H1 (cell line): ENCODE results near the gene GCSH. TPM values are rescaled to one million over a fixed set of nuclear protein-coding genes. Genes with fewer than 3 reads are reported as not detected.

Experiments
- CBX5 ChIP-seq: fragments of 300-800, 300-1000 bp; sonication (generic); IDR thresholded peaks from 2 replicates; pipeline ENCODE4 v1.7.1; 2016; ENCODE audit warnings: antibody characterized with exemption, low read length, low read depth
- CREB1 ChIP-seq: IDR thresholded peaks from 2 replicates; pipeline ENCODE4 v1.6.1; 2012; ENCODE audit warnings: inconsistent platforms
- E2F6 ChIP-seq: IDR thresholded peaks from 2 replicates; pipeline ENCODE4 v1.6.1; 2012; ENCODE audit warnings: inconsistent platforms
- FOSL1 ChIP-seq: IDR thresholded peaks from 2 replicates; pipeline ENCODE4 v1.6.1; 2011; ENCODE audit warnings: mild to moderate bottlenecking, low read depth, low read length, moderate library complexity; ENCODE audit not compliant: insufficient read depth
- GABPA ChIP-seq: IDR thresholded peaks from 2 replicates; pipeline ENCODE4 v1.6.1; 2011; ENCODE audit warnings: mild to moderate bottlenecking, low read length, moderate library complexity, borderline replicate concordance; ENCODE audit not compliant: insufficient read depth
- GTF2F1 ChIP-seq: IDR thresholded peaks from 2 replicates; pipeline ENCODE4 v1.6.1; 2012; ENCODE audit warnings: low read depth, low read length, improper control_type of control experiment, borderline replicate concordance
- JUND ChIP-seq: IDR thresholded peaks from 2 replicates; pipeline ENCODE4 v1.6.1; 2011; ENCODE audit warnings: mild to moderate bottlenecking, improper control_type of control experiment, low read length
- PHF8 ChIP-seq: fragments of 200-600 bp; sonication (generic); conservative IDR thresholded peaks from 2 replicates; pipeline ENCODE4 v1.7.1; 2012; ENCODE audit warnings: low read depth, mild to moderate bottlenecking, inconsistent platforms, low read length, moderate library complexity
- POLR2A ChIP-seq, 2 experiments: IDR thresholded peaks; 1 replicate in 1 of 2; 2 replicates in 1 of 2; pipeline ENCODE4 v1.6.1; 2011; ENCODE audit warnings: low read depth in 2 of 2, low read length in 2 of 2, mild to moderate bottlenecking in 2 of 2; ENCODE audit errors: control extremely low read depth in 1 of 2
- RAD21 ChIP-seq, 2 experiments: IDR thresholded peaks in 1 of 2; conservative IDR thresholded peaks in 1 of 2; 2 replicates each; pipeline ENCODE4 v1.6.1; 2011; ENCODE audit warnings: low read depth in 2 of 2, low read length in 2 of 2, improper control_type of control experiment in 1 of 2, inconsistent platforms in 1 of 2, mild to moderate bottlenecking in 1 of 2, moderate library complexity in 1 of 2
- SIN3A ChIP-seq, 2 experiments: IDR thresholded peaks in 1 of 2; conservative IDR thresholded peaks in 1 of 2; 2 replicates each; pipeline ENCODE4 v1.6.1; 2011 to 2012; ENCODE audit warnings: low read length in 2 of 2, improper control_type of control experiment in 1 of 2, low read depth in 1 of 2, mild to moderate bottlenecking in 1 of 2
- SP1 ChIP-seq: IDR thresholded peaks from 2 replicates; pipeline ENCODE4 v1.6.1; 2011; ENCODE audit warnings: low read depth, low read length
- SP2 ChIP-seq: IDR thresholded peaks from 2 replicates; pipeline ENCODE4 v1.6.1; 2012; ENCODE audit warnings: mild to moderate bottlenecking, low read length, inconsistent platforms
- TAF1 ChIP-seq: IDR thresholded peaks from 2 replicates; pipeline ENCODE4 v1.6.1; 2011; ENCODE audit warnings: mild to moderate bottlenecking, low read depth, low read length
- TBP ChIP-seq: IDR thresholded peaks from 2 replicates; pipeline ENCODE4 v1.6.1; 2011; ENCODE audit warnings: low read depth, low read length, improper control_type of control experiment
- ZNF274 ChIP-seq: IDR thresholded peaks from 2 replicates; pipeline ENCODE4 v1.7.0; 2012; ENCODE audit warnings: low read length, borderline replicate concordance; ENCODE audit errors: extremely low read depth
- polyA plus RNA-seq, 7 experiments: library from polyadenylated mRNA; depleted of rRNA in 3 of 7; stranded (reverse) in 5 of 7; unstranded in 2 of 7; fragments of >200 nt in 5 of 7; fragments of 200-250 nt in 2 of 7; gene quantifications; 1 replicate in 5 of 7; 2 replicates in 1 of 7; 4 replicates in 1 of 7; pipeline versions ENCODE4 v1.2.1 to v1.2.3, GENCODE V29; 2011 to 2013; ENCODE audit warnings: missing spikeins in 2 of 7, mixed read lengths in 2 of 7
- total RNA-seq: library from RNA; stranded (reverse); fragmentation: NEBNext Ultra II Directional; extraction: Animal tissue kit (Norgen Biotek cat#: 25700); gene quantifications from 2 replicates; pipeline ENCODE4 v1.2.1, GENCODE V29; 2021

Gene GCSH
- total and polyA plus RNA-seq, 2 of the 8 experiments (the other 6 are each of a cell fraction or from before 2014, with no cell fraction given) = 28.2 to 108 TPM

DNA sequence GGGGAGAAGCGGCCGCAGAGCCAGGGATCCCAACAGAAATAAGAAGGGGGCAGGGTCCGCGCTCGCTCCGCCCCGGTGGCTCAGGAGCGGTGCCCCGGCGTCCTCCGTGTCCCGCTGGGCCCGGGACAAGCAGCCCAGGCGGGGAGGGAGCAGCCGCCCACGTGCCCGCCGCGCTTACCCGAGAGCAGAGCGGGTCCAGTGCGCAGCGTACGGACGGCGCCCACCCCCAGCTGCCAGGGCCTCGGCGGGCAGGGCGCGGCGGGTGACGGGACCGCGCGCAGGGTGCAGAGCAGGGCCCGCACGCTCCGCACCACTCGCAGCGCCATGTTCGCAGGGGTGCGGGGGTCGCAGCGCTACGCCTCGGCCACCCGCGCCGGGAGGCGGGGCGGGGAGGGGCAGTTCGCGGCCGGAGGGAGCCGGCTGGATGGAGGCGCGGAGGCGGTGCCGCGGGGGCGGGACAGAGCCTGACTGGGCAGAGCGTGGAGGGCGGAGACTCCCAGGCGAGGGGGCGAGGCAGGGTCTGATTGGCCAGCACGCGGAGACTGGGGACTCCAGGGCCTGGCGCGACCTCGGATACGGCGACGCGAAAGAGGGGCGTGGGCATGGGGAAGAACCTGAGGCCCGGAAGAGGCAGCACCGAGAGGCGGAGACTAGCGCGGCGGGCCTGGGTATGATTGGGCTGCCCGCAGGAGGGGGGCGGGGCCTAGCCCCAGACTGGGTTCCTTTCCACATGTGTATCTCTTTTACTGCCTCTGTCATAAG, at the start of gene GCSH (continued):
- TF ChIP-seq SIN3A (conservative IDR thresholded peaks at IDR 0.05 in 1 of 2, IDR thresholded peaks at IDR 0.05 in 1 of 2; ENCODE audit: low read depth in 1 of 2, low read length in 2 of 2) (peak in 1 of 2 experiments; percentile 58; a peak in 1 of 4 replicates), POLR2A (IDR thresholded peaks at IDR 0.05; ENCODE audit: control extremely low read depth in 1 of 2, low read depth in 2 of 2, low read length in 2 of 2) (peak; percentile 39 to 63; a peak in 2 of 3 replicates), E2F6 (peak; percentile 88), GABPA (0 out of 2 replicates have a peak, but pooled peaks have one; percentile 9), RAD21 (IDR thresholded peaks at IDR 0.05 in 1 of 2, conservative IDR thresholded peaks at IDR 0.05 in 1 of 2; ENCODE audit: low read depth in 2 of 2, low read length in 2 of 2) (no peak), SP2 (no peak), JUND (no peak), PHF8 (peak; percentile 60), GTF2F1 (no peak), TBP (peak; percentile 49; the same call in 1 of the 2 replicates), TAF1 (0 out of 2 replicates have a peak, but pooled peaks have one; percentile 55), ZNF274 (no peak), FOSL1 (no peak), SP1 (no peak), CREB1 (peak; percentile 48), CBX5 (no peak)
